T-helper 1 cell treated with Interleukin-12 subunit alpha and Interleukin-12 subunit beta and Interleukin-4 antibody, amounts not matched to agents 30 ng/mL and 1 ng/mL, for 36 hours (primary cell): Measurements from ENCODE around the gene TLR1. TPM values are rescaled to one million over a fixed set of nuclear protein-coding genes. Genes with fewer than 3 reads are reported as not detected.

Experiments
- intact Hi-C: fragments of 100-400 bp; cut with micrococcal nuclease; formaldehyde crosslinking; loops from one replicate; pipeline ENCODE4 v1.15.1; 2024
- total RNA-seq: library from RNA; stranded (reverse); gene quantifications from 2 replicates; pipeline ENCODE4 v1.2.3, GENCODE V29; 2022

Gene TLR1
- total RNA-seq, result 23.3 and 24.2 TPM in 2 replicates

GRCh38 chr4:38804654-38805295 is at the start of gene TLR1:
Gene TLR1, minus strand, starts transcription at chr4:38804791. Its CDS starts 5,960 bp downstream, at chr4:38798831.
- intact Hi-C loops, result loop anchor here (1.0 to 10.0 kb wide), 15 partner anchors 14 to 1118 kb away; partner anchors contain the start of genes LIAS, RELL1, RFC1 and RPL9

- intact Hi-C loops, result no loop called here
Observed at GRCh38 chr4:38846015-38846414, 41.4 kb upstream of the TLR1 start.

DNA sequence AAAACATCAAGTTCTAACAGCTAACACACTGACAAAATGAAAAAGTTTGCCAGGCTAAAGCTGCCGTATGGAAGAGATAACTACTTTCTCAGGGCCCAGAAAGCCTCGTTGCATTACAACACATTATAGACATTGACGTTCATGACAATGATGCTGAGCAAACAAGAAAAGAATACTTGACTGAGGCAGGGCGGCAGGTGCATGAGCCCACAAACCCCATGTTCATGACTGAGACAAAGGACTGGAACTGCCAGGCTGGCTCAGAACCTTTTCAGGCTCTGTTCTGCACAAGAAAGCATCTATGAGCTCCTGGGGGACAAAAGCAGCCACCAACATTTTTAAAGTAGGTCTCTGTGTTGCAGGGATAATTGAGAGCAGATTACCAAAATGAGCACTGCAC is 38.4 kb upstream of the TLR1 start:
- intact Hi-C loops, result no loop called here

DNA sequence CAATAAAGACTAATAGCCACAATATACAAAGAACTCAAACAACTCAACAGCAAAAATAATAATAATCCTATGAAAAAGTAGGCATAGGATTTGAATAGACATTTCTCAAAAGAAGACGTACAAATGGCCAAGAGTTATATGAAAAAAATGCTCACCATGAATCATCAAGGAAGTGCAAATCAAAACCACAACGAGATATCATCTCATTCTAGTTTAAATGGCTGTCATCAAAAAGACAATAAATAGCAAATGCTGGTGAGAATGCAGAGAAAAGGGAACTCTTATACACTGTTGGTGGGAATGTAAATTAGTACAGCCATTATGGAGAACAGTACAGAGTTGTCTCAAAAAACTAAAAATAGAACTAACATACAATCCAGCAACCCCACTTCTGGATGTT is 33.3 kb upstream of the TLR1 start:
- intact Hi-C loops, result loop anchor here (1.0 to 2.0 kb wide), 2 partner anchors 18 to 33 kb away; partner anchors contain the start of genes TLR1 and TLR6

DNA sequence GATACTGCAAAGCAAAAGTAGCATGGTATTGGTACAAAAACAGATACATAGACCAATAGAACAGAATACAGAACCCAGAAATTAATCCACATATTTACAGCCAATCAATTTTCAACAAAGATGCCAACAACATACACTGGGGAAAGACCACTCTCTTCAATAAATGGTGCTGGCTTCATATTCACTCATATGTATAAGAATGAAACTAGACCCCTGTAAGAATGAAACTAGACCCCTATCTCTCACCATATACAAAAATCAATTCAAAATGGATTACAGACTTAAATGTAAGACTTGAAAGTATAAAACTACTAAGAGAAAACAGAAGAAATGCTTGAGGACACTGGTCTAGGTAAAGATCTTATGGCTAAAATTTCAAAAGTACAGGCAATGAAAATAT is 32.7 kb upstream of the TLR1 start:
- intact Hi-C loops, result loop anchor here (1.0 to 2.0 kb wide), 2 partner anchors 19 to 33 kb away; partner anchors contain the start of genes TLR1 and TLR6

- intact Hi-C loops, result loop anchor here (2.0 kb wide), 1 partner anchor 14 kb away; no protein-coding TSS in a partner anchor
Observed at GRCh38 chr4:38834570-38834969, 30.0 kb upstream of the TLR1 start.

DNA sequence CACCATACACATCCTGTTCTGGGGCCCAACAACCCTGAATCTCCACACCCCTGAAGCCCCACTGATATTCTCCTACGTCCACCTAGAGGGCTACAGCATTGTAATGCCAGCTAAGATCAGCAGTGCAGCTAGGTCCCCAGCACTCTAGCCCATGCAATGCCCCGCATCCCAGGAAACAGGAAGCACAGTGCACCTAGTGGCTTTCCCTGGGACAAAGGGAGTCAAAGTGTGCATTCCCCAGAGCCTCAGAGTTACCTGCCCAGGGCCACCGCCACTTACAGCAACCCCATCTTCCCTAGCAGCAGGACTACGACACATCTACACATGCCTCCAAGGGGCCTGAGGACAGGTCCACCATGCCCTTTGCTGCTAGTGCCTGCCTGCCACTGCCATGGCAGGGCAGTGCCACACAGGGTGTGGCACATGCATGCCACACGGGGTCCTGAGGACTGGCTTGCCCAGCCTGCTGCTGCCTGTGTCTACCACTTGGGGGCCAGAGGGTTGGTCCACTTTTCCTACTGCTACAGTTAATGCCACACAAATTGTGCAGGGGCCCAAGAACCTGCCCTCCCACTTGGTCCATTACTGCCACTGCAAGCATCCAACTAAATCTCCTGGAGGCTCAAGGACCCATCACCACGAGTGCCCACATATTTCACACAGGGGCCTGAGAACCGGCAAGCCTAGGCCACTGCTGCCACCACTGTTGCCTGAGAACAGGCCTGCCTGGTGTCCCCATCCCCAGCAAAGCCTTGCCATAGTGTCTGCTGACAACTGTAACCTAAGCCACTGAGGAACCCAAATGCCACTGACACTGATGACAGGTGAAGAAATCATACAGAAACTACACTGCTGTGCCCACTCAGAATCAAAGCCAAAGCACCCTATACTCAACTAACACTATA is 28.3 kb upstream of the TLR1 start:
- intact Hi-C loops, result no loop called here

DNA sequence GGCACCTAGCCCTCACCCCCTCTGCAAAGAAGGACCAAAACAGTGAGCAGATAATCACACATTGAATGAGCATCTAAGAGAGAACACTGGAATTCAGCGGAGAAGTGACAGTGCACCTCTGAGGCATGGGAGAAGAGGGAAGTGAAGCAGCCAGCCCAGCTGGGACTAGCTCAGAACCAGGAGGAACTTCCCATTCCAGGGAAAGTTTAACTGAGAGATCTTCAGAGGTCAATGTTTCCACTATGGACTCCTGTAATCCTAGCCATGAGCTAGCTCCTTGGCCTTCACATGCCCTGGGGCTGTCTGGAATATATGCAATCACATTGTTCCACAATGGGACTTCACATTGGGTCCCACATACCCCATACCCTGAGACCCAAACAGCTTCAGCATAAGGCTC is 27.6 kb upstream of the TLR1 start:
- intact Hi-C loops, result no loop called here

DNA sequence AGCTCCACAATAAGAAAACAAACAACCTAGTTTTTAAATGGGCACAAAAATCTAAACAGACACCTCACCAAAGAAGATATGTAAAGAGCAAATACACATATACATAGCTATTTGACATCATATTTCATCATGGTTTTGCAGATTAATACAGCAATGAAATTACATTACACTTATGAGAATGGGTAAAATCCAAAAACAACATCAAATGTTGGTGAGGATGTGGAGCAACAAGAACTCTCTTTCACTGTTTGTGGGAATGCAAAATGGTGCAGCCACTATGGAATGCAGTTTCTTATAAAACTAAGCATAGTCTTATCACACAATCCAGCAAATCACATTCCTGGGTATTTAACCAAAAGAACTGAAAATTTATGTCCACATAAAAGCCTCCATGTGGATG is 27.1 kb upstream of the TLR1 start:
- intact Hi-C loops, result no loop called here

DNA sequence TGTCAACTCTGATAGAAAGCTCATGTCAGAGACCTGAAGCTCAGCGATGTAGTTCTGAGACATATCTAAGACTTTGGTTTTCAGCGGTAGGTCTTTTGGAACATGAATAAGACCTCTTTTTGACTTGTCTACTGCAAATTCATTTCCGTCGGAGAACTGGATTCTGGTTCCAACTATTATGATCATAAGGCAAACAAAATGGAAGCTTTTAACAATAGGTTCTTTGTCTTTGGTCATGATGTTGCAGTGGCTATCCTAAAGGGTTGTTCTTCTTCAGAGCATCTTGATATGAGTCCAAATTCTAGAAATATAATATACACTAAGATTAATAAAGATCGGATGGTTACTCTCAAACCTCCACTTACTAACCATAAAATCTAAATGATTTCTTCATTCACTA is 24.6 kb upstream of the TLR1 start:
- intact Hi-C loops, result no loop called here

GRCh38 chr4:38823766-38824165 is 19.2 kb upstream of the TLR1 start:
- intact Hi-C loops, result no loop called here

DNA sequence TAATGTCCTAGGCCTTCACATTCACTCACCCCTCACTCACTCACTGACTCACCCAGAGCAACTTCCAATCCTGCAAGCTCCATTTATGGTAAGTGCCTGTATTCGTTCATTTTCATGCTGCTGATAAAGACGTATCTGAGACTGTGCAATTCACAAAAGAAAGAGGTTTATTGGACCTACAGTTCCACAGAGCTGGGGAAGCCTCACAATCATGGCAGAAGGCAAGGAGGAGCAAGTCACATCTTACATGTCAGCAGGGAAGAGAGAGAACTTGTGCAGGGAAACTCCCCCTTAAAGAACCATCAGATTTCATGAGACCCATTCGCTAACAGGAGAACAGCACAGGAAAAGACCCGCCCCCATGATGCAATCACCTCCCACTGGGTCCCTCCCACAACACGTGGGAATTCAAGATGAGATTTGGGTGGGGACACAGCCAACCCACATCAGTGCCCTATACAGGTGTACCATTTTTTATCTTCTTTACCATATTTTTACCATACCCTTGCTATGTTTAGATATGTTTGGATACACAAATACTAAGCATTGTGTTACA is 18.2 kb upstream of the TLR1 start:
- intact Hi-C loops, result no loop called here

- intact Hi-C loops, result loop anchor here (2.0 kb wide), 1 partner anchor 13 kb away; no protein-coding TSS in a partner anchor
Observed at GRCh38 chr4:38821739-38822138, 17.1 kb upstream of the TLR1 start.

- intact Hi-C loops, result loop anchor here (2.0 kb wide), 1 partner anchor 14 kb away; no protein-coding TSS in a partner anchor
Observed at GRCh38 chr4:38820329-38821061, 15.9 kb upstream of the TLR1 start.

GRCh38 chr4:38819569-38819968 is 15.0 kb upstream of the TLR1 start:
- intact Hi-C loops, result loop anchor here (2.0 kb wide), 1 partner anchor 15 kb away; the partner anchor contains the start of gene TLR1

DNA sequence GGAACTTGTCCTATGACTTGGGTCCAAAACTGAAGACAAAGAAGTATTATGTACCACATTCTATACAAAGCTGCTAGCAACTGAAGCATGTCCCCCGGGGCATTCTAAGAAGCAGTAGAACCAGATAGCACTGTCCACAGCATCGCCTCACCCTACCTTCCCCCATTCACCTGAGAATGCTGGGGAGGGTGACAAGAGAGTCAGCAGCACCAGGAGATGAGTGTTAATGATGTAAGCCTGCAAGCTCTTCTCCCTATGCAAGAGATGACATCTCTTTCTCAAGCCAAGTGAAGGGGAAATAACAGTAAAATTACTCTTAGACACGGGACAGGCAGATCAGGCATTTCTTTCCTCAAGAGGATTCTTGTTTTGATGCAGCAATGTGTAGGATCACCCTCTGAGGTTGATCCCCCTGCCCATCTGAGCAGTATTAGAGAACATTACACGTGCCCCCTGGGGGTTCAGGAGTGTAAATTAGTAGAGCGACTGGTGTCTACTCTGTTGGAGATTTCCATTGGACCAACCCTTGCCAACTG is 13.9 kb upstream of the TLR1 start:
- intact Hi-C loops, result loop anchor here (2.0 kb wide), 1 partner anchor 14 kb away; the partner anchor contains the start of gene TLR1

DNA sequence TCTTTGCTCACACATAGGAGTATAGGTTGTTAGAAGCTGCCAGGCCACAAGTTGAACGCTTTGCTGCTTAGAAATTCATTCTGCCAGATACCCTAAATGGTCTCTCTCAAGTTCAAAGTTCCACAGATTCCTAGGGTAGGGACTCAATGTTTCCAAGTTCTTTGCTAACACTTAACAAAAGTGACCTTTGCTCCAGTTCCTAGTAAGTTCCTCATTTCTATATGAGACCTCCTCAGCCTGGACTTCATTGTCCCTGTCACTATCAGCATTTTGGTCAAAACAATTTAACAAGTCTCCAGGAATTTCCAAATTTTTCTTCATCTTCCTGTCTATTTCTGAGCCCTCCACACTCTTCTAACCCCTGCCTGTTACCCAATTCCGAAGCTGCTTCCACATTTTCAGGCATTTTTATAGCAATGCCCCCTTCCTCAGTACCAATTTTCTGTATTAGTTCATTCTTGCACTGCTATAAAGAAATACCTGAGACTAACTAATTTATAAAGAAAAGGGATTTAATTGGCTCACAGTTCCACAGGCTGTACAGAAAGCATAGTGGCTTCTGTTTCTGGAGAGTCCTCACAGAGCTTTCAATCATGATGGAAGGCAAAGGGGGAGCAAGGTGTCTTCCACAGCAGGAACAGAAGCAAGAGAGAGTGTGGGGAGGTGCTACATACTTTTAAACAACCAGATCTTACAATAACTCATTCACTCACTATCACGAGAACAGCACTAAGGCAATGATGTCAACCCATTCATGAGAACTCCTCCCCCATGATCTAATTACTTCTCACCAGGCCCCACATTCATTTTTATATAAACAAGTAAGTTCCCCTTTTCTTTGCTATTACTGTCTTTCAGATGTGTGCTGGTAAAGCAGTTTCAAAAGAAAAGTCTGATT is 11.5 kb upstream of the TLR1 start:
- intact Hi-C loops, result no loop called here

- intact Hi-C loops, result no loop called here
Observed at GRCh38 chr4:38814386-38814785, 9.8 kb upstream of the TLR1 start.

GRCh38 chr4:38811297-38811696 is 6.7 kb upstream of the TLR1 start:
- intact Hi-C loops, result no loop called here

- intact Hi-C loops, result loop anchor here (10.0 kb wide), 1 partner anchor 557 kb away; the partner anchor contains the start of gene RFC1
Observed at GRCh38 chr4:38807462-38807861, 2.9 kb upstream of the TLR1 start.
